Ishikawa (cell line): ENCODE results near the gene CEND1.

Experiments
- CEBPB ChIP-seq: IDR thresholded peaks from 2 replicates; pipeline ENCODE4 v1.6.1; 2012
- CREB1 ChIP-seq: IDR thresholded peaks from 2 replicates; pipeline ENCODE4 v1.6.1; 2012; ENCODE audit warnings: low read depth
- EGR1 ChIP-seq: IDR thresholded peaks from 2 replicates; pipeline ENCODE4 v1.6.1; 2012
- EP300 ChIP-seq: IDR thresholded peaks from 2 replicates; pipeline ENCODE4 v1.6.1; 2012; ENCODE audit warnings: borderline replicate concordance
- FOXM1 ChIP-seq: IDR thresholded peaks from 2 replicates; pipeline ENCODE4 v1.6.1; 2012; ENCODE audit warnings: low read depth, borderline replicate concordance
- MAX ChIP-seq: IDR thresholded peaks from 2 replicates; pipeline ENCODE4 v1.6.1; 2012
- NFIC ChIP-seq: IDR thresholded peaks from 2 replicates; pipeline ENCODE4 v1.6.1; 2012
- RAD21 ChIP-seq: IDR thresholded peaks from 2 replicates; pipeline ENCODE4 v1.6.1; 2012; ENCODE audit warnings: low read depth
- REST ChIP-seq: IDR thresholded peaks from 2 replicates; pipeline ENCODE4 v1.6.1; 2012; ENCODE audit warnings: low read depth, mild to moderate bottlenecking
- TAF1 ChIP-seq: IDR thresholded peaks from 2 replicates; pipeline ENCODE4 v1.6.1; 2012; ENCODE audit warnings: low read depth, mild to moderate bottlenecking
- TCF12 ChIP-seq: IDR thresholded peaks from 2 replicates; pipeline ENCODE4 v1.6.1; 2012; ENCODE audit warnings: low read depth
- TEAD4 ChIP-seq: IDR thresholded peaks from 2 replicates; pipeline ENCODE4 v1.6.1; 2012
- USF1 ChIP-seq: IDR thresholded peaks from 2 replicates; pipeline ENCODE4 v1.6.1; 2012
- YY1 ChIP-seq: IDR thresholded peaks from 2 replicates; pipeline ENCODE4 v1.6.1; 2012; ENCODE audit warnings: low read depth
- ZBTB7A ChIP-seq: IDR thresholded peaks from 2 replicates; pipeline ENCODE4 v1.6.1; 2012; ENCODE audit warnings: low read depth

CEND1 gene

GRCh38 chr11:766936-767210, 23.0 kb downstream of the CEND1 start:
- TF ChIP-seq FOXM1 (no peak), NFIC (no peak), CREB1 (no peak), TEAD4 (no peak), ZBTB7A (no peak), YY1 (no peak), MAX (no peak), EGR1 (no peak)

GRCh38 chr11:766106-766935, 23.6 kb downstream of the CEND1 start:
- TF ChIP-seq TEAD4 (no peak), CREB1 (no peak), YY1 (no peak), RAD21 (no peak), FOXM1 (no peak), TAF1 (no peak), ZBTB7A (no peak)

GRCh38 chr11:765802-766091, 24.1 kb downstream of the CEND1 start:
- TF ChIP-seq CEBPB (0 out of 2 replicates have a peak, but pooled peaks have one; percentile 32), RAD21 (no peak)

- no peak for TF ChIP-seq EP300
- TF ChIP-seq RAD21: peak; percentile 60; the same call in 1 of the 2 replicates
These were observed 24.7 kb downstream of the CEND1 start for GRCh38 chr11:765025-765801.

GRCh38 chr11:764322-765024, 25.4 kb downstream of the CEND1 start:
- TF ChIP-seq RAD21: no peak

- no peak for TF ChIP-seq TEAD4
- no peak for TF ChIP-seq TAF1
These were observed 26.2 kb downstream of the CEND1 start for GRCh38 chr11:763549-764321.

- TF ChIP-seq FOXM1 (no peak), MAX (peak; percentile 27; the same call in 1 of the 2 replicates), REST (no peak)
These were observed 26.8 kb downstream of the CEND1 start for GRCh38 chr11:763073-763463.

GRCh38 chr11:762421-763072, 27.3 kb downstream of the CEND1 start:
- TF ChIP-seq RAD21 (peak; percentile 37; the same call in 1 of the 2 replicates), ZBTB7A (no peak), EGR1 (no peak), TAF1 (no peak), NFIC (no peak), REST (no peak), TEAD4 (peak; percentile 51), MAX (no peak; the same call in 1 of the 2 replicates), TCF12 (no peak), CEBPB (0 out of 2 replicates have a peak, but pooled peaks have one; percentile 1), CREB1 (no peak), YY1 (0 out of 2 replicates have a peak, but pooled peaks have one; percentile 11), FOXM1 (no peak), USF1 (no peak), EP300 (no peak)
